ENCODE data around the gene RPL37. TPM values are rescaled to one million over a fixed set of nuclear protein-coding genes. Genes with fewer than 3 reads are reported as not detected.
"Not testable (repeated sequence)": the region's sequence is repeated elsewhere in the genome, so short reads cannot be mapped to it uniquely, and the experiment has no call there.

Gene RPL37
- total RNA-seq, 2 donors from 2014 or later = 51.2 to 95.3 TPM

- no peaks in the 10 kb centered on the region for H3K9me3 ChIP-seq
- H3K36me3 ChIP-seq = no peaks in the 10 kb centered on the region
- H3K4me1 ChIP-seq = peaks cover 0 to 25% of the 10 kb centered on the region in 2 donors
- no peaks in the 10 kb centered on the region for H3K27me3 ChIP-seq
- H3K27ac ChIP-seq = peak overlapping the region; percentile 93 to 94
- no peak for TF ChIP-seq CTCF (IDR thresholded peaks at IDR 0.05)
- DNase-seq (ENCODE audit: low spot score) = peak; percentile 66
- peak overlapping the region; percentile 94 to 95 for H3K4me3 ChIP-seq
Observed at GRCh38 chr5:40797273-40798011, 37.6 kb downstream of the RPL37 start.

GRCh38 chr5:40796487-40796889 lies 38.5 kb downstream of the RPL37 start:
- peak overlapping the region; percentile 93 to 94 for H3K27ac ChIP-seq
- H3K27me3 ChIP-seq = no peaks in the 10 kb centered on the region
- no peaks in the 10 kb centered on the region for H3K36me3 ChIP-seq
- DNase-seq (ENCODE audit: low spot score) = no peak
- no peaks in the 10 kb centered on the region for H3K9me3 ChIP-seq
- peaks cover 0 to 32% of the 10 kb centered on the region in 2 donors for H3K4me1 ChIP-seq
- no peak for TF ChIP-seq CTCF (IDR thresholded peaks at IDR 0.05)
- peak overlapping the region; percentile 94 to 95 for H3K4me3 ChIP-seq

- H3K27me3 ChIP-seq; H3K4me3 ChIP-seq; H3K27ac ChIP-seq; H3K36me3 ChIP-seq; H3K9me3 ChIP-seq; DNase-seq (ENCODE audit: low spot score): not testable (repeated sequence)
- peaks cover 0 to 38% of the 10 kb centered on the region in 2 donors for H3K4me1 ChIP-seq
Observed at GRCh38 chr5:40794877-40795276, 40.1 kb downstream of the RPL37 start.

- H3K4me3 ChIP-seq; H3K27ac ChIP-seq; H3K36me3 ChIP-seq; DNase-seq (ENCODE audit: low spot score); H3K27me3 ChIP-seq; H3K9me3 ChIP-seq: not testable (repeated sequence)
- peaks cover 0 to 38% of the 10 kb centered on the region in 2 donors for H3K4me1 ChIP-seq
Observed at GRCh38 chr5:40794340-40794739, 40.7 kb downstream of the RPL37 start.

GRCh38 chr5:40792691-40793090 lies 42.3 kb downstream of the RPL37 start:
- not testable (repeated sequence) for H3K36me3 ChIP-seq; H3K27me3 ChIP-seq; DNase-seq (ENCODE audit: low spot score); H3K4me3 ChIP-seq; H3K9me3 ChIP-seq; H3K27ac ChIP-seq
- H3K4me1 ChIP-seq = peaks cover 0 to 38% of the 10 kb centered on the region in 2 donors

- no peak overlapping the region for H3K4me3 ChIP-seq
- H3K36me3 ChIP-seq = no peaks in the 10 kb centered on the region
- peaks cover 0 to 34% of the 10 kb centered on the region in 2 donors for H3K4me1 ChIP-seq
- H3K27ac ChIP-seq = no peak overlapping the region
- no peak for DNase-seq (ENCODE audit: low spot score)
- TF ChIP-seq CTCF (IDR thresholded peaks at IDR 0.05) = no peak
- H3K27me3 ChIP-seq = no peaks in the 10 kb centered on the region
- peaks cover 0 to 5% of the 10 kb centered on the region in 2 donors for H3K9me3 ChIP-seq
Observed at GRCh38 chr5:40791715-40792139, 43.3 kb downstream of the RPL37 start.

- no peak for DNase-seq (ENCODE audit: low spot score)
- H3K4me3 ChIP-seq = no peak overlapping the region
- H3K27ac ChIP-seq = no peak overlapping the region
- no peaks in the 10 kb centered on the region for H3K27me3 ChIP-seq
- H3K4me1 ChIP-seq = peaks cover 0 to 27% of the 10 kb centered on the region in 2 donors
- H3K9me3 ChIP-seq = peaks cover 0 to 5% of the 10 kb centered on the region in 2 donors
- no peaks in the 10 kb centered on the region for H3K36me3 ChIP-seq
- no peak for TF ChIP-seq CTCF (IDR thresholded peaks at IDR 0.05)
Observed at GRCh38 chr5:40790947-40791593, 44.0 kb downstream of the RPL37 start.

GRCh38 chr5:40788941-40789340 lies 46.1 kb downstream of the RPL37 start:
- not testable (repeated sequence) for H3K4me3 ChIP-seq

More at GRCh38 chr5:40788941-40789340, 46.1 kb downstream of the RPL37 start:
- not testable (repeated sequence) for H3K36me3 ChIP-seq; DNase-seq (ENCODE audit: low spot score); H3K9me3 ChIP-seq; H3K27me3 ChIP-seq; H3K27ac ChIP-seq
- H3K4me1 ChIP-seq = peaks cover 0 to 20% of the 10 kb centered on the region in 2 donors

Measured in right atrium auricular region (tissue), 2 donors.